ENCODE results near the gene LSM3.
A peak's percentile ranks its signal among the peaks of the same experiment; 100 is the strongest.
"Not testable (repeated sequence)": the region's sequence is repeated elsewhere in the genome, so short reads cannot be mapped to it uniquely, and the experiment has no call there.

Gene LSM3

DNA sequence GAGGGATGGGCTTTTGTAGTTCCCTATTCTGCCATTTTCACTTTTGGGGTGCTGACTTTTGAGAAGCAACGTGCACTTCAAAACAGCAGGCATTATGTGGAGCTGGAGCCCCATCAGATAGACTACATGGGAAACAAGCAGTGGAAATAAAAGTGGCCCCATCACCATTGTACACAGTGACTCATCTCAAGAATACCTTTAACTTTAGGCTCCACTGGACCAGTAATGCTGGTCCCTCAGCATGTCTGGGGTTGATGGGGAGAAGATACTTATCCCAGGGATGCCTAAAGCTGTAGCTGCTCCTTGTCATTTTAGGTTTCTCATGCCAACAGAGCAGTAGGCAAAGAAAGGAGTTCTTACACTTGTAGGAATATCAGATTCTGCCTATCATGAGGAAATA, 45.0 kb downstream of the LSM3 start:
- no peak for DNase-seq

DNA sequence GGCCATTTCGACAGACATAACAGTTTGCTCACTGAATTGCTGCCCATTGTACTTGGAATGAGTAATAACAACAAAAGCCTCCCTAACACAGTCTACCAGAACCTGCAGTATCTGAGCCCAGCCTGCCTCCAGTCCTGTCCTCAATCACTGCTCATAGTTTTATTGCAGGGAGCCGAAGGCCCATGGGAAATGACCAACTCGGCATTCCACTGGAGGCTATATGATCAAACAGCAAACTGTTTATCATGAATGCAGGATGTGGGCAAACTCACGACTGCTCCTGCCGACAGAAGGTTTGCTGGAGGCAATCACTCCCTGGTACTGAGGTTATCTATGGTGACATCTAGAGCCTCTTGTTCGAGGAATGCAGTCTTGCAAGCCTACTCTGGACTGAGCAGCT, 46.3 kb downstream of the LSM3 start:
- DNase-seq: no peak

DNA sequence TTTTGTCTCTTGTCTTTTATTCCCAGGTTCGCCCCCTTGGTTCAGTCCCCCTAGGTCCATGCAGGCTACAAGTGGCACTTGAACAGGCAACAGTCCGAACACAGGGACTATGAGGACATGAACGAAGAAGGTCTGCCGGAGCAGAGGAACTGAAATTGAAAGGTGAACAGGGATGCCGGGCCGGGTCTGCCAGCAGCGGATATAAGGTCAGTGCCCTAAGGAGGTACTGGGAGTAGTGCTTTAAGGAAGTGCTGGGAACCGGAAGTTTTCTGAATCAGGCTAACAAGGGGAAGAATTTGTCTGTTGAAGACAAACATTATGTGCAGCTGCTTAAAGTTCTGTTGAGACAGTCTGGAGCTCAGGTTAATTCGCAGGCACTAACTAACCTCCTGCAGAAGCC, 46.8 kb downstream of the LSM3 start:
- DNase-seq: no peak

DNA sequence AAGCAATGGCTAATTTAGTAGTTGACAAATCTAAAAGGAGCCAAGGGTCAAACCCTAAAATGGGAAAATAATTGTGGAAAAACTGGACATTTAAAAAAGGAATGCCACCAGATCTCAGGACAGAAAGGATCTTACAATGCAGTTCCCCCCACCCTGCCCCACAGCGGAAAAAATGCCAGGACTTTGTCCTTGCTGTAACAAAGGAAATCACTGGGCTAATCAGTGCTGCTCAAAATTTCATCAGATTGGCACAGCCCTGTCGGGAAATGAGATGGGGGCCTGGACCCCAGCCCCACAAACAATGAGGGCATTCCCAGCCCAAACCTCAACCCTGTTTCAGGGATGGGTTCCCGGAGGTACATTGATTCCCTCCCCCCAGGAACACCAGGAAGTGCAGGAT, 47.7 kb downstream of the LSM3 start:
- DNase-seq: not testable (repeated sequence)

DNA sequence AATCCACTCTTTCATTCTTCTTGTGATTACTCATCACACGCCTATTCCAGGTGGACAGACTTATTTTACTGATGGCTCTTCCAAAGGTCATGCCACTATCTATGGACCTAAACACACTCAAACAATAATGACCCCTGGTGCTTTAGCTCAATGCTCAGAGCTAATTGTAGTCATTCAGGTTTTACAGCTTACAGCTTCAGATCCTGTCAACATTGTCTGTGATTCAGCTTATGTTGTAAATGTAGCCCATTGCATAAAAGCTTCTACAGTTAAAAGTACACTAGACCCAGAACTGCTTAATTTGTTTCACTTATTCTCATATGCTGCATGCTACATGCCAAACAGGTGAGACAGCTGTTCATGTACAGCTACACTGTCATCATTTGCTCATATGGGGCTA, 49.2 kb downstream of the LSM3 start:
- peak; percentile 60 for DNase-seq

DNA sequence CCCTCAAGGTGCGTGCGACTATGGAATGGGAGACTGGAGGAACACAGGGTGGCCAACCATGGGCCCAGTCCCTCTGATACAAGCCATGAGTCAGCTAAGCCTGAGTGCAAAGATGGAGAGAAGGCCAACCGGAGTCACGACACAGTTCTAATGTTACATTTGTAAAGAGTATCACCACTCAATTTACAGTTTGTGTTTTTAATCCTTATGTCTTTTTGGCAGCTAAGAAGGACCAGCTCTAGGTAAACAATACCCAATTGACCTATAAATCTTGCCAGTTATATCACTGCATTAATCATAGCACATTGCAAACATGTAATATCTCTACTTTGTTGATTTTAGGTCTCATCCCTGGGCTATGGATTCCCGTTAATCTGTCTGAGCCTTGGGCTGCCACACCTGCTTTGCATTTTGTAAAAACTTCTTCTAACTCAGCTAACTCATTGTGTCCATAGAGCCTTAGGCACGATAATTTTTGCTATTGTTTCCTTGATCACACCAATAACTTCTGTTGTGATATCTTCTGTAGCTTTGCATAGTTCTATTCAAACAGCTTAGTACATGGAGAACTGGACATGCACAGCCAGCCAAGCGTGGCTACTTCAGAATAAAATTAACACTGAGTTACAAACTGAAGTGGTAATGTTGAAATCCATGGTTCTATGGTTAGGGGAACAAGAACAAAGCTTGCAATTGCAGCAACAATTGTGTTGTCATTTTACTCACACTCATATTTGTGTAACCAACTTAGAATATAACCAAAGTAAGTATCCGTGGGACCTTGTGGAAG, 50.3 kb downstream of the LSM3 start:
- DNase-seq: no peak

DNA sequence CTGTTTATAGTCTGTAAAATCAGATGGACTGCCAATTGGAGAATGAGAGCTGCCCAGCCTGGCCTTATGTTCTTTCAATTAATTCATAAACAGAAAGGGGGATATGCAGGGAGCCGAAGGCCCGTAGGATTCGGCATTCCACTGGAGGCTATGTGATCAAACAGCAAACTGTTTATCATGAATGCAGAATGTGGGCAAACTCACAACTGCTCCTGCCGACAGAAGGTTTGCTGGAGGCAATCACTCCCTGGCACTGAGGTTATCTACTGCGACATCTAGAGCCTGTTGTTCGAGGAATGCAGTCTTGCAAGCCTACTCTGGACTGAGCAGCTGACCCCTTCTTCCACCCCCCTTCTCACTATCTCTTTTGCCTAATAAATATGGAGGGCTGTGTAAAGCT, 51.1 kb downstream of the LSM3 start:
- not testable (repeated sequence) for DNase-seq

DNA sequence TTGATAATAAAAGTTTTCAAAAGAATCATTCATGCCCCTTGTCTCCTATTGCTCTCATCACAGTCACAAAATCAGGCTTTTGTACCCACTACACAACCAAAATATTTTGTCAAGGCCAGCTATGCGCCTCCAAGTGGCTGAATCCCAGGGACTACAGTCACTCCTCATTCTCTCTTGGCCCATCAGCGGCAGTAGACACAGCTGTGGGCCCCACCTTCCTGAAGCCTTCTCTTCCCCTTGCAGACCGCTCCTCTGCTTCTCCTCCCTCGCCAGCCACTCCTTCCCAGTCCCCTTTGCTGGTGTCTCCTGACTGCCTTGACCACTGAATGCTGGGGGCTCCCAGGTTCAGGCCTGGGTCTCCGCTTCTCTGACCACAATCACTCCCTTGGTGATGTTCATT, 52.1 kb downstream of the LSM3 start:
- DNase-seq: no peak

DNA sequence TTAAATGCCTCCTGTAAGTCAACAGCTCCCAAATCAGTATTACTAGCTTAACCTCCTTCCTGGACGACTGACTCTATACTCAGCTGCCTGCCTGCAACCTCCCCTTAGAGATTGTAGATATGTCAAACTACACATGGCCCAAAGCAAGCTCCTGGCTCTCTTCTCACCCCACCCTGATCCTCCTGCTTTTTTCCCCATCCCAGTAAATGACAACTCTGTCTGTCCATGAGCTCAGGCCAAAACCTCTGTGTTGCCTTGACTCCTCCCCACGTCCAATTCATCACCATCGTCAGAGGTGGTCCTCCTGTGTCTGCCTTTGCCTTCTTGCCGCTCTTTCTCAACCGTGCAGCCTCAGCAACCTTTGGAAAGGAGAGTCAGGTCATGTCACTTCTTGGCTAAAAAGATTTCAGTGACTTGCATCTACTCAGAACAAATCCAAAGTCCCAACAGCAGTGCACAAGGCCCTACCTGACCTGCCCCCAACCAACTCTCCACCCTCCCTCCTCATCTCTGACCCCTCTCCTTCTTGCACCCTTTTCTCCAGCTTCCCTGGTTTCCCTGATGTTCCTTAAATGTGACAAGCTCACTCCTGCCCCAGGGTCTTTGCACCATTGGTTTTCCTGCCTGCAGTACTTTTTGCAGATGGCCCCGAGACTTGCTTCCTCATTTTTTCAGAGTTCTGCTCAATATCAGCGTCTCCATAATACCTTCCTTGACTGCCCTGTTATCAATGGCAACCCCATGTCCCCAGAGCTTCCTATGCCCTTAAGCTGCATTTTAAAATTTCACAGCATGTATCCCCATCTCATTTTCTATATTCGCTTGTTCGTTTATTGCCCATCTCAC, 52.8 kb downstream of the LSM3 start:
- DNase-seq: no peak

DNA sequence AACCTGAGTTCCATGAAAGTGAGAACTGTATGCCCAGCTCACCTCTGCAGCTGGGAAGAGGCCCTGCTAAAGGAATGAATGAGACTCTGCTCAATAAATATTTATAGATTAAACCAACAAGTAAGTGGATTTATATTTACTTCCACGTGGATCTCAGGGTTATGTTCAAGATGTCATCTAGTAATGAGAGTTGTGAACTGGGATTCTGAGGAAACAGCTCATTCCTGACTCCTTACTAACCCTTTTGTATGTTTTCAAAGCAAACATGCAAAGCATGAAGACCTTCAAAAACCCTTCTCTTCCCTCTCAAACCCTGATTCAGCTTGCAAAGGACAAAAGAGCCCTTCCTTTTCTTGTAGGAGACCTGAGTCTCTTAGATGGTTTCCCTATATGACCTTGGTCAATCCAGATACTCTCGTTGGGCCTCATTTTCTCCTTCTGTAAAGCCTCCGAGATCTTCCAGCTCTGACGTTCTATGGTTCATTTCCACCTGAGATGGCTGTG, 53.4 kb downstream of the LSM3 start:
- DNase-seq: no peak

DNA sequence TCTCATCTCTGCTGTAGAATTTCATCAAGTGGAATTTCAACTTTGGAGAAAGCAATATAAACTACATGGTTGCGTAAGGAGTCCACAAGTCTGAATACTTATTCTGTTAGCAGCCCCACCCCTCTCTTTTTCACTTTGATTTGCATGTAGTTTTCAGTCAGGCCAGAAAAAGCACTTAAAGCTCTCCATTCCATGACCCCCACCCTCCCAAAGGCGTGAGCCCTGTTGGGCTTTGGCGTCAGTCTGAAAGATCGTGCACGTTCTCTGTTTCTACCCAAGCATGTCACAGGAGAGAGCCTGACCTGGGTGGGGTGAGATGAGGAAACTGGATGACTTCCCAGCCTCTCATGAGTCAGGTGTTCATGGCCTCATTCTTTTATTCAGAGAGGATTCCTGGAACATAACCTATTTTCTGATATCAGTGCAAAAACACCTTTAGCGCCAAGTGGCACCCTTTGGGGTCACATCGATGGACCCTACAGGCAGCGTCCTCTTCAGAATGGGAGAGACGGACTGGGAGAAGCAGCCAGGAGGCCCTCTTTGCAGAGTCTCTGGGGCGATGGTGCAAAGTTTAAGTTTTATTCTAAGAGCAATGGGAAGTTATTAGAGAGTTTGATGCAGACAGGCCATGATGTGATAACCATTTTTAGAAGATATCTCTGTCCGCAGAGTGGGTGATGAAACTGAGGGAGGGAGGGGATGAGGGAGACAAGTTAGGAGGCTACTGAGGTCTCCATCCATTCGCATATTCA, 55.8 kb downstream of the LSM3 start:
- no peak for DNase-seq

DNA sequence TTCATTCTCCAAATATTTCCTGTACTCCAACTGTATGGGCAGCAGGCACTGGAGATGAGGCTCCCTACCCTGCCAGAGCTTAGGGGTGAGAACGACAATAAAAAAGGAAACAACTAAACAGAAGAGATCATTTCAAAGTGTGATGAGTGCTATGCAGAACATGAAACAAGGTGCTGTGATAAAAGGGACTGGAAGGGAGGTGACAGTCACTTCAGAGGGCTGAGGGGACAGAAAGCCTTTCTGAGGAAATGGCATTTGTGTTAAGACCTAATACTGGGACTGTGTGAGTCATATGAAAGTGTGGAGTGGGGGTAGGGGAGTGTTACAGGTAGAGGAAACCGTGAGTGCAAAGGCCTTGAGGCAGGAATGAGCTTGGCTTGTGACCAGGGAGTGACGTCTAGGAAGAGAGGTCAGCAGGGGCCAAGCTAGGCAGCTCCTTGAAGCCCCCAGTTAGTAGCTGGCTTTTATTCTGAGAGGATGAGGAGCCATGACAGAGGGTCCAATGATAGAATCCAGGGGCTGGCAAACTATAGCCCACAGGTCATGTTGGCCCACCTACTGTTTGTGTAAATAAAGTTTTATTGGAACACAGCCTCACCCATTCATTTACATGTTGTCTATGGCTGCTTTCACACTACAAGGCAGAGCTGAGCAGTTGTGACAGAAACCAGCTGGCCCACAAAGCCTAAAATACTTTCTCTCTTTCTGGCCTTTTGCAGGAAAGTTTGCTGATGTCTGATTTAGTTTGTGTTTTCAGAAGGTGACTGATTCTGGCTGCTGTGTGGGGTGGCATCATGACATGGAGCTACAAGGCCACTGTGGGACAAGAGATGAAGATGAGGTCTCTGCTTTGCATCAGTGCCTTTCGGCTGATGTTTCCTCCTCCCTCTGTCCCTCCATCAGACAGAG, 56.6 kb downstream of the LSM3 start:
- DNase-seq: no peak

DNA sequence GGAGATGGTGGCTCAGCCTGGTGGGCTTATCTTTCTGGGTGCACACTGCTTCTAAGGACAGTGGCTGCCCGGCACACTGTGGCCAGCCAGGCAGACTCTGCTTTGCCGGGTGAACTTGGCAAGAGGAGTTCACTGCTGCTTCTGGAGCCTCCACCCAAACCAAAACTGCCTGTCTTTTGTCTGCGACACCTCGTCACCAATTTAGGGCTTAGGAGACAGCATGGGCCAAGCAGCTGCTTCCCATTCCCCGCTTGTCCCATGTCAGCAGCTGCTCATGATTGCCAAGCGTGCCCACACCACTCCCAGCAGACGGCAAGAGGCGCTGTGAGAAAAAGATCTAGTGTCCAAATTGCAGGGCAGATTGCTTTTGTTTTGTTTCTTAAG, 57.3 kb downstream of the LSM3 start:
- no peak for DNase-seq

DNA sequence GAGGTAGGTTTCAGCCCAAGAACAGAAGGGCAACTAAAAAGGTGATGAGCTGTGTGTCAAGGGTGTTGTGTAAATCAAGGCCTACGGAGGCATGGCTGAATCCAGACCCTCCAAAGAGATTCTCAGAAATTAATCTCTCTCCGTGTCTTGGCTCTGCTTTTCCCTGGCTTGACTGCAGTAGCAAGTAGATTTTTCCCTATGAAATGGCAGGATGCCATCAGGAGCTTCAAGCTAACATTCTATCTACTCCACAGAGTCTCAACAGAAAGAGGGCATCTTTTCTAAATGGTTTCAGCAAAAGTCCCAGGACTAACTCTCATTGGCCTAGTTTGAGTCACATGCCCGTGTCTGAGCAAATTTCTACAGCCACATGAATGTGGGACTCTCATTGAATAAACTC, 58.3 kb downstream of the LSM3 start:
- DNase-seq: no peak

DNA sequence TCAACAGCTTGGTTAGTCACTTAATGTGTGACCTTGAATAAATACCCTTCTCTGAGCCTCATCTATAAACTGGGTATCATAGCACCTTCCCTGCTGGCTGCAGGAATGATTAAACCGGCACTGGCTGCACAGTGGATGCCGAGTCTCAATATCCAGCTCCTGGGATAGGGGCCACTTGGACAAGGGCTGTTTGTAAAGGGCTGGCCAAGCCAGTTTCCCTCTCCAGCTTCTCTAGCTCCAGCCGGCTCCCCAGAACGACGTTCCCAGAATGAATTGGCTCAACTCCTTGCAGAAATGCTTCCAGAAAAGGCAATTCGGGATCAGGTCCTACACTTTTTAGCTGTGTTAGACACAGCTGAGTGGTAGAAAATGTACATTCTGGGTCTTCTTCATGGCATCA, 58.8 kb downstream of the LSM3 start:
- no peak for DNase-seq

DNA sequence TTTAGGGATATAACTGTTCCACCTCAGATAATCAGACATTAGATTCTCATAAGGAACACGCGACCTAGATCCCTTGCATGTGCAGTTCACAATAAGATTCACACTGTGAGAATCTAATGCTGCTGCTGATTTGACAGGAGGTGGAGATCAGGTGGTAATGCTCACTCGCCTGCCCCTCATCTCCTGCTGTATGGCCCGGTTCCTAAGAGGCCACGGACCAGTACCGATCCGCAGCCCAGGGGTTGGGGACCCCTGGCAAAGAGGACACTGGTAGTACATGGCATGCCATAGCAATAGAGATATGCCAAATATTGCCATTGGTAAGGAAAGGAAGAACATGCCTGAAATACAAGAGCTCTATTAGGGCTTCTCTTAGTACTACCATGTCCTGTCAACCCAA, 59.7 kb downstream of the LSM3 start:
- no peak for DNase-seq

DNA sequence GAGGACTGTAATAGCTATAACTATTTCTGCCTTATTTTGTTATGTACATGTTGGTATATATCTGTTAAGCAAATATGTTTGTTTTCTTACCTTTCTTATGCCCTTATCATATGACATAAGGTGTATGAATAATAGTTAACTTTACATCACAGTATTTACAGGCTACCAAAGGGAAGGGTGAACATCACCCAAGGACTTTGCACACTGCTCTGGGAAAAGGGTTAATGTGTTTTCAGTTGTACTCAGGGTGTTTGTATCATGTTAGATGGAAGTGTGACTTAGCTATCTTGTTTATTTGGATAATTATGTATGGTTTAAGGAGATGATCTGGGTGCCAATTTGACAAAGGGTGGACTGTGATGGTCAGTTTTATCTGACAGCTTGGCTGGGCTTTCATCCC, 60.3 kb downstream of the LSM3 start:
- DNase-seq: no peak

DNA sequence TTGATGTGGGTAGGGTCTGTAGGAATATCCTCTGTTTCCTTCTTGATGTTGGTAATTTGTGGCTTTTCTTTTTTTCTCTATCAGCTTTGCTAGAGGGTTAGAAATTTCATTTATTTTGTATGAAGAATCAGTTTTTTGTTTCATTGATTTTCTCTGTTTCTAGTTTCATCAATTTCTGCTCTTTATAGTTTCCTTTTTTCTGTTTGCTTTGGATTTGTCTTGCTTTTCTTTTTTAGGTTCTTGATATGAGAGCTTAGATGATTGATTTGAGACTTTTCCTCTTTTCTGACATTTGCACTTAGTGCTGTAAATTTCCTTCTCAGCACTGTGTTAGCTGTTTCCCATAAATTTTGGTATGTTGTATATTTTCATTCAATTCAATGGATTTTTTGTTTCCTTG, 61.3 kb downstream of the LSM3 start:
- DNase-seq: no peak

DNA sequence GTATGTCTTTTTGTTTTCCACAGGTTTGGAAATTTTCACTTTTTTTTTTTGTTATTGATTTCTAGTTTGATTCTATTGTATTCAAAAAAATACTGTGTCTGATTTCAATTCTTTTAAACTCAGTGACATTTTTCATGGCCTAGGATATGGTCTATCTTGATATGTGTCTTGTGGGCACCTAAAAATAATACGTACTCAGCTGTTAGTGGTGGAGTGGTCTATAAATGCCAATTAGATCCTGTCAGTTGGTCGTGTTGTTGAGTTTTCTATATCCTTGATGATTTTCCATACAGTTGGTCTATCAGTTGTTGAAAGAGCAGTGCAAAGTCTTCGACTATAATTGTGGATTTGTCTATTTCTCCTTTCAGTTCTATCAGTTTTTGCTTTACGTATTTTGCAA, 61.7 kb downstream of the LSM3 start:
- no peak for DNase-seq

DNA sequence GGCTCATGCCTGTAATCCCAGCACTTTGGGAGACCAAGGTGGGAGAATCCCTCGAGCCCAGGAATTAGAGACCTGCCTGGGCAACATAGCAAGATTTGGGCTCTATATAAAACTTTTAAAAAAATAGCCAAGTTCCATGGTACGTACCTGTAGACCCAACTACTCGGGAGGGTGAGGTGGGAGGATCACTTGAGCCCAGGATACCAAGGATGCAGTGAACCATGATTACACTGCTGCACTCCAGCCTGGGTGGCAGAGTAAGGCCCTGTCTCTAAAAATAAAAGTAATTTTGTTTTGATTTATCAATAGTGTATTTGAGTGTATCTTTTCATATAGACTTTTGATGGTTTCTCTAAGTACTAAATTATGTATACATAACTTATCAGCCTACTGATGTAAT, 63.1 kb downstream of the LSM3 start:
- no peak for DNase-seq

DNA sequence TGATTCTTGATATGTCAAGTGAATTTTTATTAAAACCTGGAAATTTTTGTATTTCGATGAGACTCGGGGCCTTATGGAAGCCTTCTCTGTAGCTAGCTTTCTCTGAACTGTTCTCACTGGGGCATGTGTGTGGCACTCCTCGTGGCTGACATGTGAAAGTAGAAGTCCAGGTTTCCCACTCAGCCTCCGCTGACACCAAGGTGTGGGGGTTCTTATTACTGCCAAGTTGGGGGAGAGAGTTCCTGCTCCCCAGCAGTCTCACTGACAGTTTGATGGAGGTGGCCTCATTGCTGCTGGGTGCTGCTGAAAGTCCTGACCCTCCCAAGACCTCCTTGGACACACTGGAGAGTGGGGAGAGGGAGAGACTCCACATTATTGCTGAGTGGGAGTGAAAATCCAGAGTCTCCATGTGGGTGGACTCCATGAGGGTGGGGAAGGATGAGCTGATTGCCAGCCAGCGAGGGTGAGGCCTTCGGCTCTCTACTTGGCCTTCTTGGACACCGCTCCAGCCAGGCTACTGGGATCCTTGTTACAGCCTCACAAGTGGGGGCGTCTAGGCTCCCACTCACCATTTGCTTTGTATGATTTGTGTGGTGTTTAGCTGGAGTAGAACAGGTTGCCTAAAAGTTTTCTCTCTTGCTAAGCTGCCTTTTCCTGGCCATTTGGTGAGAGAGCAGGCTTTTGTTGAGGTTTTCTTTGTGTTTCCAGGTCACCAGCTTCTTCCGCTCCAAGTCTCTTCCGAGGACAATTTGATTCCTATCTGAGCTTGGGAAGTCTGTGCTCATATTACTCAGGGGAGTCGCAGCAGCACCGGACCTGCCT, 64.1 kb downstream of the LSM3 start:
- no peak for DNase-seq

DNA sequence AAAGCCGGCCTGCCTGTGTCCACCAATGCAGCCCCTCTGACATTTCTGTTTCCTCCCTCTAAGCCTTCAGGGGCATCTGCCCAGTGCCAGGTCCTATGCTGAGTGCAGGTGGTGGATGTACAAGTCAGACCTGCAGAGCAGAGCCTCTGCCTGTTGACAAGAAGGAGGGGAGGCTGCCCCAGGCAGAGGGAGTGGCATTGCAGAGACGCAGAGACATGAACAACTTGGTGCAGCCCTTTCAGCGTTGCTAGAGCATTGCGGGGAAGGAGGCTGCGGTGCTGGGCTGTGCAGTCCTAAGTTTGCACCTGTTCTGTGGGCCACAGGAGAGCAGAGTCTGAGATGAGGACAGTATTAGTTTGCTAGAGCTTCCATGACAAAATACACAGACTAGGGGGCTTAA, 65.2 kb downstream of the LSM3 start:
- no peak for DNase-seq

Data from NCI-H146 (cell line).